Upper lobe of right lung (tissue), 1 donor: Measurements from ENCODE around the gene TMEM209. TPM values are rescaled to one million over a fixed set of nuclear protein-coding genes. Genes with fewer than 3 reads are reported as not detected.
"Not testable (repeated sequence)": the region's sequence is repeated elsewhere in the genome, so short reads cannot be mapped to it uniquely, and the experiment has no call there.

ENCODE experiments used
- ATAC-seq: fragments of 200-7000 bp; cut with Tn5 transposase; one replicate; pipeline ENCODE4 v1.9.1; 2020; ENCODE audit warnings: mild to moderate bottlenecking, moderate library complexity
- DNase-seq: peaks from one replicate; pipeline ENCODE4 v3.0.0-alpha.2; 2020
- H3K27ac ChIP-seq: fragments of 200-600 bp; one replicate; pipeline ENCODE4 v1.8.0; 2022
- H3K27me3 ChIP-seq: fragments of 200-600 bp; one replicate; pipeline ENCODE4 v1.8.0; 2022; ENCODE audit warnings: mild to moderate bottlenecking
- H3K36me3 ChIP-seq: fragments of 200-600 bp; one replicate; pipeline ENCODE4 v1.8.0; 2022
- H3K4me1 ChIP-seq: fragments of 200-600 bp; one replicate; pipeline ENCODE4 v1.8.0; 2022
- H3K4me3 ChIP-seq: fragments of 200-600 bp; one replicate; pipeline ENCODE4 v1.8.0; 2022; ENCODE audit warnings: mild to moderate bottlenecking
- H3K9me3 ChIP-seq: fragments of 200-600 bp; one replicate; pipeline ENCODE4 v1.8.0; 2022
- CTCF ChIP-seq: fragments of 200-600 bp; IDR thresholded peaks from one replicate; pipeline ENCODE4 v1.8.0; 2022; ENCODE audit warnings: antibody characterized with exemption
- intact Hi-C: fragments of 100-400 bp; cut with DNase I; formaldehyde crosslinking; loops from one replicate; pipeline ENCODE4 v1.11.0; 2022
- total RNA-seq: library from RNA; stranded (reverse); fragmentation: NEBNext Ultra II Directional; extraction: Animal tissue kit (Norgen Biotek cat#: 25700); gene quantifications from one replicate; pipeline ENCODE4 v1.2.1, GENCODE V29; 2021
- donor health status: DM: no; HTN: yes; CAD: no; lungs with severe emphysema.

The TMEM209 gene
- total RNA-seq, 1 donor from 2014 or later = 18.3 TPM

- no peak for TF ChIP-seq CTCF
- intact Hi-C loops = no loop called here
- ATAC-seq (no peak), DNase-seq (no peak)
- H3K9me3 ChIP-seq = no peaks in the 10 kb centered on the region
- H3K4me1 ChIP-seq = no peaks in the 10 kb centered on the region
- no peak overlapping the region for H3K4me3 ChIP-seq
- no peaks in the 10 kb centered on the region for H3K27me3 ChIP-seq
- H3K27ac ChIP-seq = no peak overlapping the region
- H3K36me3 ChIP-seq = no peaks in the 10 kb centered on the region
Observed at GRCh38 chr7:130227883-130228575, 22.8 kb upstream of the TMEM209 start.

- H3K9me3 ChIP-seq = no peaks in the 10 kb centered on the region
- ATAC-seq (no peak), DNase-seq (no peak)
- H3K27me3 ChIP-seq = no peaks in the 10 kb centered on the region
- no peak overlapping the region for H3K4me3 ChIP-seq
- H3K4me1 ChIP-seq = no peaks in the 10 kb centered on the region
- no peaks in the 10 kb centered on the region for H3K36me3 ChIP-seq
- TF ChIP-seq CTCF = no peak
- intact Hi-C loops = no loop called here
- no peak overlapping the region for H3K27ac ChIP-seq
Observed at GRCh38 chr7:130226333-130226732, 21.1 kb upstream of the TMEM209 start.

GRCh38 chr7:130224923-130225322, 19.7 kb upstream of the TMEM209 start:
- intact Hi-C loops = not testable (repeated sequence)

GRCh38 chr7:130224210-130224609, 19.0 kb upstream of the TMEM209 start:
- intact Hi-C loops = no loop called here
- DNase-seq (no peak), ATAC-seq (no peak)
- no peak overlapping the region for H3K27ac ChIP-seq
- TF ChIP-seq CTCF = no peak
- no peak overlapping the region for H3K4me3 ChIP-seq
- no peaks in the 10 kb centered on the region for H3K4me1 ChIP-seq
- no peaks in the 10 kb centered on the region for H3K9me3 ChIP-seq
- no peaks in the 10 kb centered on the region for H3K27me3 ChIP-seq
- H3K36me3 ChIP-seq = no peaks in the 10 kb centered on the region

More at GRCh38 chr7:130224923-130225322, 19.7 kb upstream of the TMEM209 start:
- H3K36me3 ChIP-seq, H3K27ac ChIP-seq, ATAC-seq, H3K4me1 ChIP-seq, H3K9me3 ChIP-seq, H3K27me3 ChIP-seq, H3K4me3 ChIP-seq, DNase-seq: not testable (repeated sequence)

GRCh38 chr7:130223646-130224045, 18.4 kb upstream of the TMEM209 start:
- ATAC-seq = no peak
- Histone ChIP-seq H3K36me3 (no peaks in the 10 kb centered on the region), H3K4me3 (no peak overlapping the region), H3K27me3 (no peaks in the 10 kb centered on the region), H3K9me3 (no peaks in the 10 kb centered on the region), H3K4me1 (no peaks in the 10 kb centered on the region), H3K27ac (no peak overlapping the region)
- intact Hi-C loops = no loop called here
- no peak for DNase-seq
- no peak for TF ChIP-seq CTCF

- DNase-seq (no peak), ATAC-seq (no peak)
- no peak for TF ChIP-seq CTCF
- Histone ChIP-seq H3K36me3 (no peaks in the 10 kb centered on the region), H3K9me3 (no peaks in the 10 kb centered on the region), H3K27me3 (no peaks in the 10 kb centered on the region), H3K4me3 (no peak overlapping the region), H3K27ac (no peak overlapping the region), H3K4me1 (no peaks in the 10 kb centered on the region)
- intact Hi-C loops = no loop called here
Observed at GRCh38 chr7:130221746-130222145, 16.5 kb upstream of the TMEM209 start.
